ENCODE measurements around the gene ATP7B.

DNA sequence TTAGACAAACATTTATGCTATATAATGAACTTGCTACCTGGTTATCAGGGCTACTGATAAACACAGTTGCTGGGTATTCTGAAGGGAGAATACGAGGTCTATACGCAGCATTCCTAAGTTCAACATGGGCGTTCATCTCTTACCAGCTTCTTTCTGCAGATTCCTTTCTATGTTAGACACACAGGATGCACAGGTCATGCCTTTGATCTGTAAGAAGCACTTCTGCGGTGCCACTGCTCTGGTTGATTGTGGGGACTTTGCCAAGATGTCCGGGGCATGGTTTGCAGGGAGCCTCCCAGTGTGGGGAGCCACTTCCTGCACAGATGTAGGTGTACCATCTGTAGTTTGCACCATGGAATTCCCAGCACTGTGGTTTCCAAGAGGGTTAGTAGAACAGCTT lies 40.9 kb downstream of the ATP7B start:
- TF ChIP-seq ZNF274 (IDR thresholded peaks at IDR 0.05; ENCODE audit: low read depth, low read length) (no peak), SUZ12 (IDR thresholded peaks at IDR 0.05; ENCODE audit: extremely low read depth, insufficient read depth, insufficient read length) (no peak), YY1 (IDR thresholded peaks at IDR 0.05; ENCODE audit: insufficient read depth, insufficient read length) (no peak)

Data from NT2/D1 (cell line).